GM23338 (cell line): ENCODE results near the gene DDRGK1. TPM values are rescaled to one million over a fixed set of nuclear protein-coding genes. Genes with fewer than 3 reads are reported as not detected.

Source experiments
- ATAC-seq: fragments of 200-7000 bp; cut with Tn5 transposase; 3 replicates; pipeline ENCODE4 v1.9.1; 2020
- DNase-seq: peaks from one replicate; pipeline ENCODE4 v3.0.0-alpha.2; 2015; ENCODE audit warnings: low spot score
- H2AFZ ChIP-seq: fragments of 200-600 bp; sonication (generic); 2 replicates; pipeline ENCODE4 v1.8.0; 2016; ENCODE audit warnings: antibody characterized with exemption, mild to moderate bottlenecking, moderate library complexity
- H3F3A ChIP-seq: fragments of 200-600 bp; sonication (generic); replicated peaks from 2 replicates; pipeline ENCODE4 v1.8.0; 2017; ENCODE audit warnings: antibody characterized with exemption, mixed run types, low read depth
- H3K27ac ChIP-seq: fragments of 200-600 bp; sonication (generic); 2 replicates; pipeline ENCODE4 v1.6.1; 2016; ENCODE audit warnings: low read depth
- H3K27me3 ChIP-seq: fragments of 200-600 bp; sonication (generic); 2 replicates; pipeline ENCODE4 v1.8.0; 2016; ENCODE audit warnings: mild to moderate bottlenecking, mixed run types, moderate library complexity; ENCODE audit not compliant: insufficient read depth
- H3K36me3 ChIP-seq: fragments of 200-600 bp; sonication (generic); 2 replicates; pipeline ENCODE4 v1.8.0; 2016; ENCODE audit warnings: mild to moderate bottlenecking; ENCODE audit not compliant: insufficient read depth
- H3K4me1 ChIP-seq: fragments of 200-600 bp; sonication (generic); 2 replicates; pipeline ENCODE4 v1.8.0; 2016; ENCODE audit warnings: mild to moderate bottlenecking, moderate library complexity; ENCODE audit not compliant: insufficient read depth
- H3K4me2 ChIP-seq: fragments of 200-600 bp; sonication (generic); 2 replicates; pipeline ENCODE4 v1.7.1; 2017; ENCODE audit warnings: mixed run types
- H3K4me3 ChIP-seq: fragments of 200-600 bp; sonication (generic); 2 replicates; pipeline ENCODE4 v1.6.1; 2016; ENCODE audit warnings: mixed run types
- H3K79me2 ChIP-seq: fragments of 200-600 bp; sonication (generic); replicated peaks from 2 replicates; pipeline ENCODE4 v1.8.0; 2017; ENCODE audit warnings: mild to moderate bottlenecking; ENCODE audit not compliant: insufficient read depth
- H3K9me2 ChIP-seq: fragments of 200-600 bp; sonication (generic); 2 replicates; pipeline ENCODE4 v1.8.0; 2017; ENCODE audit not compliant: insufficient read depth
- H4K20me1 ChIP-seq: fragments of 200-600 bp; sonication (generic); replicated peaks from 2 replicates; pipeline ENCODE4 v1.8.0; 2017; ENCODE audit warnings: mild to moderate bottlenecking; ENCODE audit not compliant: insufficient read depth
- H3K27ac Mint-ChIP-seq: 2 replicates; pipeline ENCODE4 v1.8.0; 2020; ENCODE audit warnings: inconsistent platforms, mild to moderate bottlenecking, moderate library complexity, mixed read lengths
- H3K27me3 Mint-ChIP-seq: 3 replicates; pipeline ENCODE4 v1.8.0; 2022; ENCODE audit warnings: low read depth, mild to moderate bottlenecking, moderate library complexity, mixed read lengths, inconsistent platforms; ENCODE audit not compliant: insufficient read depth, poor library complexity
- H3K36me3 Mint-ChIP-seq: 3 replicates; pipeline ENCODE4 v1.8.0; 2021; ENCODE audit warnings: low read depth, mild to moderate bottlenecking, inconsistent platforms, moderate library complexity, mixed read lengths
- H3K4me1 Mint-ChIP-seq: 3 replicates; pipeline ENCODE4 v1.8.0; 2020; ENCODE audit warnings: mild to moderate bottlenecking, inconsistent platforms, mixed read lengths
- H3K4me3 Mint-ChIP-seq: 3 replicates; pipeline ENCODE4 v1.8.0; 2021; ENCODE audit warnings: moderate library complexity, mild to moderate bottlenecking, inconsistent platforms, mixed read lengths
- H3K9me3 Mint-ChIP-seq: 3 replicates; pipeline ENCODE4 v1.8.0; 2020; ENCODE audit warnings: moderate library complexity, mild to moderate bottlenecking, inconsistent platforms, mixed read lengths
- CREB1 ChIP-seq: fragments of 250-450 bp; sonication (Bioruptor Pico); IDR thresholded peaks from 2 replicates; pipeline ENCODE4 v1.5.0; 2020; ENCODE audit warnings: low read depth, mild to moderate bottlenecking, moderate library complexity
- EZH2 ChIP-seq: fragments of 200-600 bp; sonication (generic); IDR thresholded peaks from one replicate; pipeline ENCODE4 v1.8.0; 2017; ENCODE audit warnings: antibody characterized with exemption, mild to moderate bottlenecking, low read depth; ENCODE audit not compliant: unreplicated experiment
- EZH2phosphoT487 ChIP-seq: fragments of 200-600 bp; sonication (generic); IDR thresholded peaks from one replicate; pipeline ENCODE4 v1.8.1; 2018; ENCODE audit warnings: antibody characterized with exemption; ENCODE audit not compliant: unreplicated experiment
- JUNB ChIP-seq: IDR thresholded peaks from one replicate; pipeline ENCODE4 v1.6.1; 2016; ENCODE audit warnings: antibody characterized with exemption; ENCODE audit not compliant: unreplicated experiment
- NANOG ChIP-seq: IDR thresholded peaks from 2 replicates; pipeline ENCODE4 v1.6.1; 2016; ENCODE audit warnings: antibody characterized with exemption, borderline replicate concordance
- POLR2AphosphoS5 ChIP-seq: IDR thresholded peaks from 2 replicates; pipeline ENCODE4 v1.6.1; 2016; ENCODE audit warnings: antibody characterized with exemption, low read depth
- REST ChIP-seq: IDR thresholded peaks from one replicate; pipeline ENCODE4 v1.6.1; 2018; ENCODE audit warnings: antibody characterized with exemption; ENCODE audit not compliant: unreplicated experiment
- STAT1 ChIP-seq: IDR thresholded peaks from one replicate; pipeline ENCODE4 v1.6.1; 2016; ENCODE audit warnings: antibody characterized with exemption; ENCODE audit not compliant: unreplicated experiment
- ZNF114 ChIP-seq: fragments of 250-450 bp; sonication (Bioruptor Pico); IDR thresholded peaks from 2 replicates; pipeline ENCODE4 v1.5.0; 2020; ENCODE audit warnings: mild to moderate bottlenecking, moderate library complexity
- ZNF331 ChIP-seq: fragments of 250-450 bp; sonication (Bioruptor Pico); IDR thresholded peaks from 2 replicates; pipeline ENCODE4 v1.5.0; 2020; ENCODE audit warnings: low read depth, mild to moderate bottlenecking, moderate library complexity
- ZNF462 ChIP-seq: fragments of 250-450 bp; sonication (Bioruptor Pico); IDR thresholded peaks from 2 replicates; pipeline ENCODE4 v1.5.0; 2020; ENCODE audit warnings: mild to moderate bottlenecking, moderate library complexity
- polyA plus RNA-seq: library from polyadenylated mRNA; unstranded; fragments of >200 nt; fragmentation: Nextera tagmentation; extraction: Ambion mirVana; gene quantifications from 2 replicates; pipeline ENCODE4 v1.2.1, GENCODE V29; 2016
- total RNA-seq: library from RNA; depleted of rRNA; stranded (reverse); fragments of >200 nt; shearing (Covaris generic); gene quantifications from 2 replicates; pipeline ENCODE4 v1.2.3, GENCODE V29; 2014
- TF ChIP-seq, protein P1 (sequence below), 2 experiments: fragments of 200-600 bp in 1 of 2; sonication (generic) in 1 of 2; conservative IDR thresholded peaks; 2 replicates each; pipeline versions ENCODE4 v1.5.1 to v1.6.1; 2016 to 2017; ENCODE audit warnings: antibody characterized with exemption in 2 of 2, low read depth in 2 of 2, mild to moderate bottlenecking in 2 of 2, moderate library complexity in 1 of 2
- TF ChIP-seq, protein P2 (sequence below): IDR thresholded peaks from 2 replicates; pipeline ENCODE4 v1.6.1; 2016; ENCODE audit warnings: antibody characterized with exemption

The DDRGK1 gene
- total and polyA plus RNA-seq, 2 experiments from 2014 or later = 44.0 to 45.5 TPM

DNA sequence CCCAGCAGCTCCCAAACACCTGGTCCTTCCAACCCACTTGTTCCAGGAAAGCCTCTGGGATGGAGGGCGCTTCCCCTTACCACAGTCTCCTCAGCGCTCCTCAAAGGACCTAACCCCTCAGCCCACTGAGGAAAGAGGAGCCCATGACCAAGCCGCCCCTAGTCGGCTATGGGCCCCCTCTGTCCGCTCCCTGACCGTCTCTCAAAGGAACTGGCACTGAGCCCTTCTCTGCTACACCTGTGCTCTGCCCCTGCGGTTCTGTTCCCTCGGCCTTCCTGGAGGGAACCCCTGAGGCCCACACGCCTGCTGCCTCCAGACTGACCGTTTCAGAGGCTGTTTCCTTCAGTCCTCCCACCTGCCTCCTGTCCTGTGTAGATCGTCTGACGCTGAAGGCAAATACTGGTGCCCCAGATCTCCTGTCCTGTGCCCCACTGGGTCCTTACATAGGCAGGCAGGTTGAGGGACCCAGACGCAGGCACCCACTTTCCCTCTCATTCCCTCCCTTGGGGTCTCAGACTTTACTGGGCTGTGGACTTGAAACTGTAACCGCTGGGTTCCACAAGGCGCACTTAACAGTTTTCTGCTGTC is 36.4 kb upstream of the DDRGK1 start:
- Histone ChIP-seq H3K27me3 (peaks cover 46% of the 10 kb centered on the region), H3K79me2 (no peaks in the 10 kb centered on the region), H3F3A (0 out of 2 replicates have a peak, but pooled peaks cover 6% of the 10 kb centered on the region), H3K4me3 (peak overlapping the region; percentile 96), H3K4me2 (peak overlapping the region; percentile 96; the same call in 1 of the 2 replicates), H3K4me1 (no peaks in the 10 kb centered on the region; the same call in 1 of the 2 replicates), H3K36me3 (no peaks in the 10 kb centered on the region), H3K27ac (no peak overlapping the region), H4K20me1 (no peaks in the 10 kb centered on the region; the same call in 1 of the 2 replicates), H2AFZ (no peak overlapping the region), H3K9me2 (no peaks in the 10 kb centered on the region)
- Mint-ChIP-seq H3K36me3 (peaks cover 7% of the 10 kb centered on the region; the same call in 1 of the 3 replicates), H3K27me3 (peaks cover 57% of the 10 kb centered on the region), H3K4me1 (peaks cover 19% of the 10 kb centered on the region), H3K4me3 (peak overlapping the region; percentile 91), H3K9me3 (no peaks in the 10 kb centered on the region), H3K27ac (no peak overlapping the region)
- no peak for DNase-seq
- no peak for TF ChIP-seq ZNF462 (CRISPR knock-in tag)
- TF ChIP-seq JUNB = no peak
- no peak for TF ChIP-seq ZNF331 (CRISPR knock-in tag)
- TF ChIP-seq POLR2AphosphoS5 = no peak
- no peak for TF ChIP-seq ZNF114 (CRISPR knock-in tag)
- TF ChIP-seq REST = no peak
- TF ChIP-seq, protein P1, sequence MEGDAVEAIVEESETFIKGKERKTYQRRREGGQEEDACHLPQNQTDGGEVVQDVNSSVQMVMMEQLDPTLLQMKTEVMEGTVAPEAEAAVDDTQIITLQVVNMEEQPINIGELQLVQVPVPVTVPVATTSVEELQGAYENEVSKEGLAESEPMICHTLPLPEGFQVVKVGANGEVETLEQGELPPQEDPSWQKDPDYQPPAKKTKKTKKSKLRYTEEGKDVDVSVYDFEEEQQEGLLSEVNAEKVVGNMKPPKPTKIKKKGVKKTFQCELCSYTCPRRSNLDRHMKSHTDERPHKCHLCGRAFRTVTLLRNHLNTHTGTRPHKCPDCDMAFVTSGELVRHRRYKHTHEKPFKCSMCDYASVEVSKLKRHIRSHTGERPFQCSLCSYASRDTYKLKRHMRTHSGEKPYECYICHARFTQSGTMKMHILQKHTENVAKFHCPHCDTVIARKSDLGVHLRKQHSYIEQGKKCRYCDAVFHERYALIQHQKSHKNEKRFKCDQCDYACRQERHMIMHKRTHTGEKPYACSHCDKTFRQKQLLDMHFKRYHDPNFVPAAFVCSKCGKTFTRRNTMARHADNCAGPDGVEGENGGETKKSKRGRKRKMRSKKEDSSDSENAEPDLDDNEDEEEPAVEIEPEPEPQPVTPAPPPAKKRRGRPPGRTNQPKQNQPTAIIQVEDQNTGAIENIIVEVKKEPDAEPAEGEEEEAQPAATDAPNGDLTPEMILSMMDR (conservative IDR thresholded peaks at IDR 0.05; ENCODE audit: low read depth in 2 of 2) = no peak
- no peak for TF ChIP-seq EZH2
- no peak for TF ChIP-seq STAT1
- TF ChIP-seq, protein P2, sequence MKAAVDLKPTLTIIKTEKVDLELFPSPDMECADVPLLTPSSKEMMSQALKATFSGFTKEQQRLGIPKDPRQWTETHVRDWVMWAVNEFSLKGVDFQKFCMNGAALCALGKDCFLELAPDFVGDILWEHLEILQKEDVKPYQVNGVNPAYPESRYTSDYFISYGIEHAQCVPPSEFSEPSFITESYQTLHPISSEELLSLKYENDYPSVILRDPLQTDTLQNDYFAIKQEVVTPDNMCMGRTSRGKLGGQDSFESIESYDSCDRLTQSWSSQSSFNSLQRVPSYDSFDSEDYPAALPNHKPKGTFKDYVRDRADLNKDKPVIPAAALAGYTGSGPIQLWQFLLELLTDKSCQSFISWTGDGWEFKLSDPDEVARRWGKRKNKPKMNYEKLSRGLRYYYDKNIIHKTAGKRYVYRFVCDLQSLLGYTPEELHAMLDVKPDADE = no peak
- no peak for TF ChIP-seq NANOG
- TF ChIP-seq CREB1 (CRISPR knock-in tag) = no peak
- no peak for TF ChIP-seq EZH2phosphoT487
- ATAC-seq = no peak
